Osteocyte (in vitro differentiated cells): ENCODE results near the gene GPR173. TPM values are rescaled to one million over a fixed set of nuclear protein-coding genes. Genes with fewer than 3 reads are reported as not detected.

Experiments used
- DNase-seq: peaks from one replicate; pipeline ENCODE4 v3.0.0; 2021; ENCODE audit warnings: mixed read lengths; ENCODE audit not compliant: unreplicated experiment; ENCODE audit errors: extremely low spot score
- H3K27ac Mint-ChIP-seq: one replicate; pipeline ENCODE4 v1.8.0; 2021; ENCODE audit warnings: mild to moderate bottlenecking, mixed read lengths; ENCODE audit not compliant: unreplicated experiment
- H3K27me3 Mint-ChIP-seq: one replicate; pipeline ENCODE4 v1.8.0; 2021; ENCODE audit warnings: mixed read lengths; ENCODE audit not compliant: unreplicated experiment
- H3K36me3 Mint-ChIP-seq: one replicate; pipeline ENCODE4 v1.8.0; 2021; ENCODE audit warnings: mixed read lengths; ENCODE audit not compliant: unreplicated experiment
- H3K4me1 Mint-ChIP-seq: one replicate; pipeline ENCODE4 v1.8.0; 2021; ENCODE audit warnings: mixed read lengths; ENCODE audit not compliant: unreplicated experiment
- H3K4me3 Mint-ChIP-seq: one replicate; pipeline ENCODE4 v1.8.0; 2021; ENCODE audit warnings: mild to moderate bottlenecking, moderate library complexity, mixed read lengths; ENCODE audit not compliant: unreplicated experiment
- H3K9me3 Mint-ChIP-seq: one replicate; pipeline ENCODE4 v1.8.0; 2021; ENCODE audit warnings: mixed read lengths; ENCODE audit not compliant: unreplicated experiment
- total RNA-seq: library from RNA; stranded (reverse); gene quantifications from 2 replicates; pipeline ENCODE4 v1.2.1, GENCODE V29; 2021
- TF ChIP-seq, protein P1 (sequence below): fragments of 200-600 bp; sonication (generic); IDR thresholded peaks from 2 replicates; pipeline ENCODE4 v1.5.0; 2021; ENCODE audit warnings: antibody characterized with exemption, mild to moderate bottlenecking, moderate library complexity

The GPR173 gene
- total RNA-seq, 1 donor from 2014 or later: 17.3 TPM

DNA sequence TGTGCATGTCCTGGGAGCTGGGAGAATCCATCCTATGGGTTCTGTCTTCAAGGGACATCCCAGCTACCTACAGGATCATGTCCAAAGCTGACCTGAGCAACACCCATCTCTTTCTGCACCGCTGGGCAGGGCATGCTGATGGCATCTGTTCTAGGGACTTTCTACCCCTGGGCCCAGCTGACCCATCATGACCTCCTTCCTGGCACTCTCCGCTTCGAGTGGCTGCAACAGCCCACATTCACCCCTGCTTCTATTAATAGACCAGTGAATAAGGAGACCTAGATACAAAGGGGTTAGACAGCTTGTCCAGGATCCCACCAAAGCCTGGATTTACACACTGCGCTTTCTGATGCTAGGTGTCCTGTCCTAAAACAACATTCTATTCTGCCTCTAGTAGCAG lies 44.6 kb upstream of the GPR173 start:
- Mint-ChIP-seq H3K27ac (no peak overlapping the region), H3K9me3 (peaks cover 4% of the 10 kb centered on the region), H3K36me3 (no peaks in the 10 kb centered on the region), H3K4me3 (no peak overlapping the region), H3K4me1 (no peaks in the 10 kb centered on the region), H3K27me3 (peaks cover 11% of the 10 kb centered on the region)
- TF ChIP-seq, protein P1, sequence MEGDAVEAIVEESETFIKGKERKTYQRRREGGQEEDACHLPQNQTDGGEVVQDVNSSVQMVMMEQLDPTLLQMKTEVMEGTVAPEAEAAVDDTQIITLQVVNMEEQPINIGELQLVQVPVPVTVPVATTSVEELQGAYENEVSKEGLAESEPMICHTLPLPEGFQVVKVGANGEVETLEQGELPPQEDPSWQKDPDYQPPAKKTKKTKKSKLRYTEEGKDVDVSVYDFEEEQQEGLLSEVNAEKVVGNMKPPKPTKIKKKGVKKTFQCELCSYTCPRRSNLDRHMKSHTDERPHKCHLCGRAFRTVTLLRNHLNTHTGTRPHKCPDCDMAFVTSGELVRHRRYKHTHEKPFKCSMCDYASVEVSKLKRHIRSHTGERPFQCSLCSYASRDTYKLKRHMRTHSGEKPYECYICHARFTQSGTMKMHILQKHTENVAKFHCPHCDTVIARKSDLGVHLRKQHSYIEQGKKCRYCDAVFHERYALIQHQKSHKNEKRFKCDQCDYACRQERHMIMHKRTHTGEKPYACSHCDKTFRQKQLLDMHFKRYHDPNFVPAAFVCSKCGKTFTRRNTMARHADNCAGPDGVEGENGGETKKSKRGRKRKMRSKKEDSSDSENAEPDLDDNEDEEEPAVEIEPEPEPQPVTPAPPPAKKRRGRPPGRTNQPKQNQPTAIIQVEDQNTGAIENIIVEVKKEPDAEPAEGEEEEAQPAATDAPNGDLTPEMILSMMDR: no peak
- DNase-seq: peak; percentile 75

- DNase-seq: peak; percentile 42
- peaks cover 11% of the 10 kb centered on the region for H3K27me3 Mint-ChIP-seq
- no peak overlapping the region for H3K27ac Mint-ChIP-seq
- no peaks in the 10 kb centered on the region for H3K4me1 Mint-ChIP-seq
- TF ChIP-seq, protein P1: no peak
- no peaks in the 10 kb centered on the region for H3K36me3 Mint-ChIP-seq
- H3K4me3 Mint-ChIP-seq: no peak overlapping the region
- peaks cover 4% of the 10 kb centered on the region for H3K9me3 Mint-ChIP-seq
These were observed 43.8 kb upstream of the GPR173 start for GRCh38 chrX:53004811-53005210.

GRCh38 chrX:53005327-53005726 lies 43.3 kb upstream of the GPR173 start:
- Mint-ChIP-seq H3K9me3 (peaks cover 4% of the 10 kb centered on the region), H3K27me3 (peaks cover 11% of the 10 kb centered on the region), H3K27ac (no peak overlapping the region), H3K4me3 (no peak overlapping the region), H3K4me1 (no peaks in the 10 kb centered on the region), H3K36me3 (no peaks in the 10 kb centered on the region)
- peak; percentile 30 for DNase-seq
- TF ChIP-seq, protein P1: no peak

DNA sequence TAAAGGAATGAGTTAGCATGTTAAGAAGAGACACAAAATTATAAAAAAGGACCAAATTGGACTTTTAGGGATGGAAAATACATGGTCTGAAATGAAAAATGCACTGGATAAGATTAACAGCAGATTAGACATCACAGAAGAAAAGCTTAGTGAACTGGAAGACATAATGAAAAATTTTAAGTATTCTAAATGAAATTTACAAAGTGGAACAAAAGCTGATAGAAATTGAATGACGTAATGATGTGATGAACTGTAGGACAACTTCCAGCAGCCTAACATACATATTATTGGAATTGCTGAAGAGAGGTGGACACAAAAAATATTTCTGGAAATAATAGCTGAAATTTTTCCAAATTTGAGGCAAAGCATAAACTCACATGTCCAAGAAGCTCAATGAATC lies 39.6 kb upstream of the GPR173 start:
- no peak overlapping the region for H3K4me3 Mint-ChIP-seq
- DNase-seq: no peak
- H3K4me1 Mint-ChIP-seq: no peaks in the 10 kb centered on the region
- H3K36me3 Mint-ChIP-seq: no peaks in the 10 kb centered on the region
- no peak overlapping the region for H3K27ac Mint-ChIP-seq
- H3K9me3 Mint-ChIP-seq: peaks cover 7% of the 10 kb centered on the region
- TF ChIP-seq, protein P1: no peak
- peaks cover 3% of the 10 kb centered on the region for H3K27me3 Mint-ChIP-seq

GRCh38 chrX:53013291-53013690 lies 35.3 kb upstream of the GPR173 start:
- Mint-ChIP-seq H3K27ac (no peak overlapping the region), H3K9me3 (peaks cover 9% of the 10 kb centered on the region), H3K4me3 (no peak overlapping the region), H3K4me1 (no peaks in the 10 kb centered on the region), H3K27me3 (peaks cover 5% of the 10 kb centered on the region), H3K36me3 (no peaks in the 10 kb centered on the region)
- TF ChIP-seq, protein P1: no peak
- no peak for DNase-seq
